NCI-H1048 (cell line): Measurements from ENCODE around the gene DSCAM.
"Not testable (repeated sequence)": the region's sequence is repeated elsewhere in the genome, so short reads cannot be mapped to it uniquely, and the experiment has no call there.

Source experiments
- DNase-seq: peaks from one replicate; lab custom pipeline; 2025; lab: John Stamatoyannopoulos, UW

The DSCAM gene

GRCh38 chr21:40049031-40049930, 797.7 kb downstream of the DSCAM start:
- no peak for DNase-seq

GRCh38 chr21:40047993-40048730, 798.8 kb downstream of the DSCAM start:
- no peak for DNase-seq

- DNase-seq = no peak
Observed at GRCh38 chr21:40047211-40047610, 799.7 kb downstream of the DSCAM start.

- no peak for DNase-seq
Observed at GRCh38 chr21:40043866-40044265, 803.1 kb downstream of the DSCAM start.

GRCh38 chr21:40043423-40043822, 803.5 kb downstream of the DSCAM start:
- no peak for DNase-seq

- no peak for DNase-seq
Observed at GRCh38 chr21:40041446-40041845, 805.5 kb downstream of the DSCAM start.

GRCh38 chr21:40033156-40033782, 813.7 kb downstream of the DSCAM start:
- DNase-seq = not testable (repeated sequence)

GRCh38 chr21:40029888-40030287, 817.1 kb downstream of the DSCAM start:
- no peak for DNase-seq

- not testable (repeated sequence) for DNase-seq
Observed at GRCh38 chr21:40028393-40028792, 818.6 kb downstream of the DSCAM start.

- no peak for DNase-seq
Observed at GRCh38 chr21:40021558-40022351, 825.2 kb downstream of the DSCAM start.

GRCh38 chr21:40020651-40021050, 826.3 kb downstream of the DSCAM start:
- DNase-seq = no peak

GRCh38 chr21:40018871-40019475, 828.0 kb downstream of the DSCAM start:
- DNase-seq = no peak

- no peak for DNase-seq
Observed at GRCh38 chr21:40016667-40017066, 830.3 kb downstream of the DSCAM start.

GRCh38 chr21:40016234-40016633, 830.7 kb downstream of the DSCAM start:
- DNase-seq = no peak

GRCh38 chr21:40015818-40016217, 831.1 kb downstream of the DSCAM start:
- no peak for DNase-seq

GRCh38 chr21:40014394-40014793, 832.6 kb downstream of the DSCAM start:
- DNase-seq = no peak

- DNase-seq = no peak
Observed at GRCh38 chr21:40013001-40013735, 833.8 kb downstream of the DSCAM start.

- DNase-seq = no peak
Observed at GRCh38 chr21:40011371-40011770, 835.6 kb downstream of the DSCAM start.

GRCh38 chr21:40002978-40003377, 844.0 kb downstream of the DSCAM start:
- DNase-seq = no peak

GRCh38 chr21:39984286-39984991, 862.5 kb downstream of the DSCAM start:
- no peak for DNase-seq
